Measurements from ENCODE around the gene EHHADH. TPM values are rescaled to one million over a fixed set of nuclear protein-coding genes. Genes with fewer than 3 reads are reported as not detected.
A peak's percentile ranks its signal among the peaks of the same experiment; 100 is the strongest.

EHHADH gene
- total and polyA plus RNA-seq, 2 of the 13 experiments (the other 11 are each of a cell fraction or from before 2014, with no cell fraction given), result 14.5 to 38.9 TPM

DNA sequence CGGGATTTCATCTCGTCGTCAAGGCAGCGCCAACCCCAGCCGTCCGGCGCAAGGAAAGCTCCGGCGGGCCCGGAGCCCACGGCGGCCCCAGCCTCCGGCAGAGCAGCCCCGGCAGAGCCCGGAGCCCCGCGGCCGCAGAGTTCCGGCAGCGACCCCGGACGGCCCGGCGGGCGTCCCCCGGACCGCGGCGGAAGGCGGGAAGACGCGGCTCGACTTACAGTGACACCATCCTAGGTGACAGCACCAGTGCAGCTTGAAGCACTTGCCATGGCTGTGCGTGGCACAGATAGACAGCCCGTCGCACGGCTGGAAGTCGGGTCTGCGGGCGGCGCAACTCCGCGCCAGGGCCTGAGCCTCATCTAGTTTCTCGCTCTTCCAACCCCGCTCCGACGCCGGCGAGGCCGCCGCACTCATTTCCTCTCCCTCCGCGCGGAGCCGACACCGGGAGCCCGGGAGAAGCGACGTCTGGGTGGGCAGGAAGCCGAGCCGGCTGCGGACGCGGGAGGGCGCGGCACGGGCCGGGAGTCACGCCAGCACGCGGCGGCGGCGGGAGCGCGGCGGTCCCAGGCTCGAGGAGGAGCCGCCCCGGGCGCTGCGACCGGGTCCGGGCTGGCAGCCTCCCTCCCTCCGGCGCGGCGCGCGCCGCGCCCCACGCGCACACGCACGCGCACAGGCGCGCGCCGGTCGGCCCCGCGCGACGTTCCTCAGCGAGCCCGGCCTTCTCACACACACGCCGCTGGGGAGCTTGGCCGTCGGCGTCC lies 101.3 kb downstream of the EHHADH start, which contains the start of gene C3orf70 (continued):
- TF ChIP-seq, protein P1, sequence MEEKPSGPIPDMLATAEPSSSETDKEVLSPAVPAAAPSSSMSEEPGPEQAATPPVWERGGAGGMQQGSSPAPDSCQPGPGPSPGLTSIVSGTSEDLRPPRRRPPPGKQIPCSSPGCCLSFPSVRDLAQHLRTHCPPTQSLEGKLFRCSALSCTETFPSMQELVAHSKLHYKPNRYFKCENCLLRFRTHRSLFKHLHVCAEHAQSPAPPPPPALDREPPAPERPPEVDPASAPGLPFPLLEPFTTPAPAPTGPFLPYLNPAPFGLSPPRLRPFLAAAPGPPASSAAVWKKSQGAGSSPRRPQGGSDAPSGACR (CRISPR knock-in tag; IDR thresholded peaks at IDR 0.05), result no peak
- TF ChIP-seq JDP2 (CRISPR knock-in tag; IDR thresholded peaks at IDR 0.05; ENCODE audit: borderline replicate concordance), result no peak; the same call in 1 of the 2 replicates
- no peak for TF ChIP-seq MED1 (CRISPR knock-in tag; IDR thresholded peaks at IDR 0.05)
- TF ChIP-seq, protein P2, sequence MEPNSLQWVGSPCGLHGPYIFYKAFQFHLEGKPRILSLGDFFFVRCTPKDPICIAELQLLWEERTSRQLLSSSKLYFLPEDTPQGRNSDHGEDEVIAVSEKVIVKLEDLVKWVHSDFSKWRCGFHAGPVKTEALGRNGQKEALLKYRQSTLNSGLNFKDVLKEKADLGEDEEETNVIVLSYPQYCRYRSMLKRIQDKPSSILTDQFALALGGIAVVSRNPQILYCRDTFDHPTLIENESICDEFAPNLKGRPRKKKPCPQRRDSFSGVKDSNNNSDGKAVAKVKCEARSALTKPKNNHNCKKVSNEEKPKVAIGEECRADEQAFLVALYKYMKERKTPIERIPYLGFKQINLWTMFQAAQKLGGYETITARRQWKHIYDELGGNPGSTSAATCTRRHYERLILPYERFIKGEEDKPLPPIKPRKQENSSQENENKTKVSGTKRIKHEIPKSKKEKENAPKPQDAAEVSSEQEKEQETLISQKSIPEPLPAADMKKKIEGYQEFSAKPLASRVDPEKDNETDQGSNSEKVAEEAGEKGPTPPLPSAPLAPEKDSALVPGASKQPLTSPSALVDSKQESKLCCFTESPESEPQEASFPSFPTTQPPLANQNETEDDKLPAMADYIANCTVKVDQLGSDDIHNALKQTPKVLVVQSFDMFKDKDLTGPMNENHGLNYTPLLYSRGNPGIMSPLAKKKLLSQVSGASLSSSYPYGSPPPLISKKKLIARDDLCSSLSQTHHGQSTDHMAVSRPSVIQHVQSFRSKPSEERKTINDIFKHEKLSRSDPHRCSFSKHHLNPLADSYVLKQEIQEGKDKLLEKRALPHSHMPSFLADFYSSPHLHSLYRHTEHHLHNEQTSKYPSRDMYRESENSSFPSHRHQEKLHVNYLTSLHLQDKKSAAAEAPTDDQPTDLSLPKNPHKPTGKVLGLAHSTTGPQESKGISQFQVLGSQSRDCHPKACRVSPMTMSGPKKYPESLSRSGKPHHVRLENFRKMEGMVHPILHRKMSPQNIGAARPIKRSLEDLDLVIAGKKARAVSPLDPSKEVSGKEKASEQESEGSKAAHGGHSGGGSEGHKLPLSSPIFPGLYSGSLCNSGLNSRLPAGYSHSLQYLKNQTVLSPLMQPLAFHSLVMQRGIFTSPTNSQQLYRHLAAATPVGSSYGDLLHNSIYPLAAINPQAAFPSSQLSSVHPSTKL (CRISPR knock-in tag; IDR thresholded peaks at IDR 0.05), result no peak
- no peak for TF ChIP-seq CAMTA2 (CRISPR knock-in tag; IDR thresholded peaks at IDR 0.05; ENCODE audit: borderline replicate concordance)
- TF ChIP-seq, protein P3, sequence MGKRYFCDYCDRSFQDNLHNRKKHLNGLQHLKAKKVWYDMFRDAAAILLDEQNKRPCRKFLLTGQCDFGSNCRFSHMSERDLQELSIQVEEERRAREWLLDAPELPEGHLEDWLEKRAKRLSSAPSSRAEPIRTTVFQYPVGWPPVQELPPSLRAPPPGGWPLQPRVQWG (CRISPR knock-in tag; IDR thresholded peaks at IDR 0.05; ENCODE audit: borderline replicate concordance, low read depth), result no peak
- TF ChIP-seq, protein P4, sequence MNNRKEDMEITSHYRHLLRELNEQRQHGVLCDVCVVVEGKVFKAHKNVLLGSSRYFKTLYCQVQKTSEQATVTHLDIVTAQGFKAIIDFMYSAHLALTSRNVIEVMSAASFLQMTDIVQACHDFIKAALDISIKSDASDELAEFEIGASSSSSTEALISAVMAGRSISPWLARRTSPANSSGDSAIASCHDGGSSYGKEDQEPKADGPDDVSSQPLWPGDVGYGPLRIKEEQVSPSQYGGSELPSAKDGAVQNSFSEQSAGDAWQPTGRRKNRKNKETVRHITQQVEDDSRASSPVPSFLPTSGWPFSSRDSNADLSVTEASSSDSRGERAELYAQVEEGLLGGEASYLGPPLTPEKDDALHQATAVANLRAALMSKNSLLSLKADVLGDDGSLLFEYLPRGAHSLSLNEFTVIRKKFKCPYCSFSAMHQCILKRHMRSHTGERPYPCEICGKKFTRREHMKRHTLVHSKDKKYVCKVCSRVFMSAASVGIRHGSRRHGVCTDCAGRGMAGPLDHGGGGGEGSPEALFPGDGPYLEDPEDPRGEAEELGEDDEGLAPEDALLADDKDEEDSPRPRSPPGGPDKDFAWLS (CRISPR knock-in tag; IDR thresholded peaks at IDR 0.05; ENCODE audit: borderline replicate concordance), result no peak
- TF ChIP-seq, protein P5, sequence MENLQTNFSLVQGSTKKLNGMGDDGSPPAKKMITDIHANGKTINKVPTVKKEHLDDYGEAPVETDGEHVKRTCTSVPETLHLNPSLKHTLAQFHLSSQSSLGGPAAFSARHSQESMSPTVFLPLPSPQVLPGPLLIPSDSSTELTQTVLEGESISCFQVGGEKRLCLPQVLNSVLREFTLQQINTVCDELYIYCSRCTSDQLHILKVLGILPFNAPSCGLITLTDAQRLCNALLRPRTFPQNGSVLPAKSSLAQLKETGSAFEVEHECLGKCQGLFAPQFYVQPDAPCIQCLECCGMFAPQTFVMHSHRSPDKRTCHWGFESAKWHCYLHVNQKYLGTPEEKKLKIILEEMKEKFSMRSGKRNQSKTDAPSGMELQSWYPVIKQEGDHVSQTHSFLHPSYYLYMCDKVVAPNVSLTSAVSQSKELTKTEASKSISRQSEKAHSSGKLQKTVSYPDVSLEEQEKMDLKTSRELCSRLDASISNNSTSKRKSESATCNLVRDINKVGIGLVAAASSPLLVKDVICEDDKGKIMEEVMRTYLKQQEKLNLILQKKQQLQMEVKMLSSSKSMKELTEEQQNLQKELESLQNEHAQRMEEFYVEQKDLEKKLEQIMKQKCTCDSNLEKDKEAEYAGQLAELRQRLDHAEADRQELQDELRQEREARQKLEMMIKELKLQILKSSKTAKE (CRISPR knock-in tag; IDR thresholded peaks at IDR 0.05; ENCODE audit: borderline replicate concordance), result no peak
- TF ChIP-seq GATAD1 (CRISPR knock-in tag; IDR thresholded peaks at IDR 0.05), result no peak
- TF ChIP-seq, protein P6, sequence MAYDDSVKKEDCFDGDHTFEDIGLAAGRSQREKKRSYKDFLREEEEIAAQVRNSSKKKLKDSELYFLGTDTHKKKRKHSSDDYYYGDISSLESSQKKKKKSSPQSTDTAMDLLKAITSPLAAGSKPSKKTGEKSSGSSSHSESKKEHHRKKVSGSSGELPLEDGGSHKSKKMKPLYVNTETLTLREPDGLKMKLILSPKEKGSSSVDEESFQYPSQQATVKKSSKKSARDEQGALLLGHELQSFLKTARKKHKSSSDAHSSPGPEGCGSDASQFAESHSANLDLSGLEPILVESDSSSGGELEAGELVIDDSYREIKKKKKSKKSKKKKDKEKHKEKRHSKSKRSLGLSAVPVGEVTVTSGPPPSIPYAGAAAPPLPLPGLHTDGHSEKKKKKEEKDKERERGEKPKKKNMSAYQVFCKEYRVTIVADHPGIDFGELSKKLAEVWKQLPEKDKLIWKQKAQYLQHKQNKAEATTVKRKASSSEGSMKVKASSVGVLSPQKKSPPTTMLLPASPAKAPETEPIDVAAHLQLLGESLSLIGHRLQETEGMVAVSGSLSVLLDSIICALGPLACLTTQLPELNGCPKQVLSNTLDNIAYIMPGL (CRISPR knock-in tag; IDR thresholded peaks at IDR 0.05; ENCODE audit: borderline replicate concordance in 1 of 2, low read depth in 1 of 2), result 0 out of 4 replicates have a peak, but pooled peaks of 1 of the 2 experiments have one; percentile 43
- TF ChIP-seq, protein P7, sequence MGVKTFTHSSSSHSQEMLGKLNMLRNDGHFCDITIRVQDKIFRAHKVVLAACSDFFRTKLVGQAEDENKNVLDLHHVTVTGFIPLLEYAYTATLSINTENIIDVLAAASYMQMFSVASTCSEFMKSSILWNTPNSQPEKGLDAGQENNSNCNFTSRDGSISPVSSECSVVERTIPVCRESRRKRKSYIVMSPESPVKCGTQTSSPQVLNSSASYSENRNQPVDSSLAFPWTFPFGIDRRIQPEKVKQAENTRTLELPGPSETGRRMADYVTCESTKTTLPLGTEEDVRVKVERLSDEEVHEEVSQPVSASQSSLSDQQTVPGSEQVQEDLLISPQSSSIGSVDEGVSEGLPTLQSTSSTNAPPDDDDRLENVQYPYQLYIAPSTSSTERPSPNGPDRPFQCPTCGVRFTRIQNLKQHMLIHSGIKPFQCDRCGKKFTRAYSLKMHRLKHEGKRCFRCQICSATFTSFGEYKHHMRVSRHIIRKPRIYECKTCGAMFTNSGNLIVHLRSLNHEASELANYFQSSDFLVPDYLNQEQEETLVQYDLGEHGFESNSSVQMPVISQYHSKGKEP (CRISPR knock-in tag; IDR thresholded peaks at IDR 0.05), result no peak
- TF ChIP-seq ZNF558 (CRISPR knock-in tag; IDR thresholded peaks at IDR 0.05; ENCODE audit: borderline replicate concordance), result peak; percentile 78; the same call in 1 of the 2 replicates
- peak; percentile 43; the same call in 1 of the 2 replicates for TF ChIP-seq TBX2 (CRISPR knock-in tag; IDR thresholded peaks at IDR 0.05; ENCODE audit: borderline replicate concordance)
